PC-9 (cell line): ENCODE measurements around the gene NDUFS8.

Source experiments
- EZH2 ChIP-seq: fragments of 200-600 bp; sonication (generic); IDR thresholded peaks from 2 replicates; pipeline ENCODE4 v1.8.0; 2017; ENCODE audit warnings: antibody characterized with exemption, low read depth
- TF ChIP-seq, protein P1 (sequence below): fragments of 200-600 bp; sonication (generic); conservative IDR thresholded peaks from 2 replicates; pipeline ENCODE4 v1.6.1; 2017; ENCODE audit warnings: mixed run types, antibody characterized with exemption, mild to moderate bottlenecking, moderate library complexity

DNA sequence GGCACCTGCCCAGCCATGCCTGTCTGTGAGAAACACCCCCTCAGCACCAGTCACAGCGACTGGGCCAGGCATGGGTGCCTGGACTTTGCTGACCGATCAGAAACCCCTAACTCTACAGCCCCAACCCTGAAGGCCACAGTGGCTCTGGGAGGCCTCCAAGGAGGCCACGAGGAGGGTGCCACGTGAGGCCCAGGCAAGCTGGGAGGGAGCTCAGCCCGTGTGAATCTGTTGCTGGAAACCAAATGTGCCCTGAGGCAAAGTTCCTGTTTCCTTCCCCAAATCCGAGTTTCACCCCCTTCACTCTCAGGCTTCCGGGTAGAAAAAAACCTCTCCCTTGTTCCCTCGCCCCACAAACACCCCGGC lies 27.9 kb upstream of the NDUFS8 start:
- no peak for TF ChIP-seq EZH2
- TF ChIP-seq, protein P1, sequence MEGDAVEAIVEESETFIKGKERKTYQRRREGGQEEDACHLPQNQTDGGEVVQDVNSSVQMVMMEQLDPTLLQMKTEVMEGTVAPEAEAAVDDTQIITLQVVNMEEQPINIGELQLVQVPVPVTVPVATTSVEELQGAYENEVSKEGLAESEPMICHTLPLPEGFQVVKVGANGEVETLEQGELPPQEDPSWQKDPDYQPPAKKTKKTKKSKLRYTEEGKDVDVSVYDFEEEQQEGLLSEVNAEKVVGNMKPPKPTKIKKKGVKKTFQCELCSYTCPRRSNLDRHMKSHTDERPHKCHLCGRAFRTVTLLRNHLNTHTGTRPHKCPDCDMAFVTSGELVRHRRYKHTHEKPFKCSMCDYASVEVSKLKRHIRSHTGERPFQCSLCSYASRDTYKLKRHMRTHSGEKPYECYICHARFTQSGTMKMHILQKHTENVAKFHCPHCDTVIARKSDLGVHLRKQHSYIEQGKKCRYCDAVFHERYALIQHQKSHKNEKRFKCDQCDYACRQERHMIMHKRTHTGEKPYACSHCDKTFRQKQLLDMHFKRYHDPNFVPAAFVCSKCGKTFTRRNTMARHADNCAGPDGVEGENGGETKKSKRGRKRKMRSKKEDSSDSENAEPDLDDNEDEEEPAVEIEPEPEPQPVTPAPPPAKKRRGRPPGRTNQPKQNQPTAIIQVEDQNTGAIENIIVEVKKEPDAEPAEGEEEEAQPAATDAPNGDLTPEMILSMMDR: no peak
